CD8-positive, alpha-beta memory T cell (primary cell): Measurements from ENCODE around the gene SCN8A. TPM values are rescaled to one million over a fixed set of nuclear protein-coding genes. Genes with fewer than 3 reads are reported as not detected.

Source experiments
- CTCF ChIA-PET: fragments of 350-600 bp; sonication (Branson Sonifier 250); formaldehyde crosslinking; loops from one replicate; lab custom pipeline; 2021; ENCODE audit warnings: antibody characterized with exemption; lab: Charles Lee
- POLR2A ChIA-PET: fragments of 350-600 bp; sonication (Branson Sonifier 250); formaldehyde crosslinking; loops from one replicate; lab custom pipeline; 2021; ENCODE audit warnings: antibody characterized with exemption; lab: Charles Lee
- DNase-seq, 5 donors: peaks; one replicate each; pipeline versions ENCODE4 v3.0.0 to v3.0.0-alpha.2; 2020 to 2022; ENCODE audit warnings: mixed read lengths in 1 of 5
- H3K27ac ChIP-seq: one replicate; pipeline ENCODE4 v1.7.0; 2013; ENCODE audit warnings: low read depth, mild to moderate bottlenecking, low read length, moderate library complexity
- H3K27me3 ChIP-seq: 2 replicates; pipeline ENCODE4 v1.7.0; 2013; ENCODE audit warnings: low read length, mild to moderate bottlenecking; ENCODE audit not compliant: insufficient read depth, poor library complexity, severe bottlenecking
- H3K36me3 ChIP-seq: 2 replicates; pipeline ENCODE4 v1.7.0; 2013; ENCODE audit warnings: mild to moderate bottlenecking, low read length, moderate library complexity; ENCODE audit not compliant: insufficient read depth
- H3K4me1 ChIP-seq: 2 replicates; pipeline ENCODE4 v1.7.0; 2013; ENCODE audit warnings: mild to moderate bottlenecking, low read length, moderate library complexity; ENCODE audit not compliant: insufficient read depth
- H3K4me3 ChIP-seq: 2 replicates; pipeline ENCODE4 v1.7.0; 2013; ENCODE audit warnings: mild to moderate bottlenecking, low read length
- H3K9me3 ChIP-seq: 2 replicates; pipeline ENCODE4 v1.7.0; 2013; ENCODE audit warnings: mild to moderate bottlenecking, low read length
- H3K27ac Mint-ChIP-seq, 8 donors: one replicate each; pipeline ENCODE4 v1.8.0; 2020 to 2021; ENCODE audit warnings: mixed read lengths in 8 of 8, mild to moderate bottlenecking in 6 of 8, inconsistent platforms in 3 of 8, moderate library complexity in 3 of 8
- H3K27me3 Mint-ChIP-seq, 2 donors: one replicate each; pipeline ENCODE4 v1.8.0; 2020 to 2021; ENCODE audit warnings: mixed read lengths in 2 of 2, mild to moderate bottlenecking in 1 of 2, moderate library complexity in 1 of 2
- H3K36me3 Mint-ChIP-seq, 3 donors: one replicate each; pipeline ENCODE4 v1.8.0; 2020 to 2021; ENCODE audit warnings: mixed read lengths in 3 of 3, inconsistent platforms in 1 of 3, mild to moderate bottlenecking in 1 of 3
- H3K4me1 Mint-ChIP-seq, 3 donors: one replicate each; pipeline ENCODE4 v1.8.0; 2020 to 2021; ENCODE audit warnings: mixed read lengths in 3 of 3, inconsistent platforms in 1 of 3, mild to moderate bottlenecking in 1 of 3
- H3K4me3 Mint-ChIP-seq, 7 donors: one replicate each; pipeline ENCODE4 v1.8.0; 2020 to 2021; ENCODE audit warnings: mixed read lengths in 7 of 7, mild to moderate bottlenecking in 6 of 7, moderate library complexity in 4 of 7, inconsistent platforms in 2 of 7
- H3K9me3 Mint-ChIP-seq, 5 donors: one replicate each; pipeline ENCODE4 v1.8.0; 2020 to 2022; ENCODE audit warnings: mixed read lengths in 5 of 5, mild to moderate bottlenecking in 3 of 5, moderate library complexity in 2 of 5, inconsistent platforms in 1 of 5
- polyA plus RNA-seq: library from polyadenylated mRNA; unstranded; fragments of 300-500 nt; fragmentation: Illumina TruSeq; gene quantifications from one replicate; pipeline ENCODE4 v1.2.3, GENCODE V29; 2021
- total RNA-seq, 2 experiments: library from RNA; stranded (reverse); gene quantifications; one replicate each; pipeline ENCODE4 v1.2.3, GENCODE V29; 2021

The SCN8A gene
- total and polyA plus RNA-seq, 3 experiments from 2014 or later: 0.66 to 1.1 (median 0.83) TPM

- Histone ChIP-seq H3K4me1 (no peaks in the 10 kb centered on the region), H3K4me3 (no peak overlapping the region), H3K9me3 (no peaks in the 10 kb centered on the region), H3K27ac (no peak overlapping the region), H3K36me3 (no peaks in the 10 kb centered on the region), H3K27me3 (no peaks in the 10 kb centered on the region)
- Mint-ChIP-seq H3K4me1 (no peaks in the 10 kb centered on the region), H3K36me3 (peaks cover 0 to 2% (median 0%) of the 10 kb centered on the region in 3 donors), H3K27me3 (peaks cover 5 to 7% of the 10 kb centered on the region in 2 donors), H3K9me3 (no peaks in the 10 kb centered on the region), H3K4me3 (peak overlapping the region in 1 of 7 donors; percentile 5), H3K27ac (no peak overlapping the region)
- ChIA-PET POLR2A (no interaction called here), CTCF (no interaction called here)
- no peak for DNase-seq
These were observed 108.2 kb downstream of the SCN8A start for GRCh38 chr12:51699219-51699618.

GRCh38 chr12:51700887-51701286, 109.9 kb downstream of the SCN8A start:
- Mint-ChIP-seq H3K4me3 (no peak overlapping the region), H3K27me3 (peaks cover 5 to 7% of the 10 kb centered on the region in 2 donors), H3K4me1 (no peaks in the 10 kb centered on the region), H3K36me3 (peaks cover 0 to 2% (median 0%) of the 10 kb centered on the region in 3 donors), H3K27ac (no peak overlapping the region), H3K9me3 (no peaks in the 10 kb centered on the region)
- DNase-seq: no peak
- Histone ChIP-seq H3K9me3 (no peaks in the 10 kb centered on the region), H3K4me1 (no peaks in the 10 kb centered on the region), H3K27me3 (no peaks in the 10 kb centered on the region), H3K27ac (no peak overlapping the region), H3K4me3 (no peak overlapping the region), H3K36me3 (no peaks in the 10 kb centered on the region)
- ChIA-PET CTCF (no interaction called here), POLR2A (no interaction called here)

GRCh38 chr12:51702587-51702986, 111.6 kb downstream of the SCN8A start:
- H3K4me1 ChIP-seq: no peaks in the 10 kb centered on the region
- H3K36me3 ChIP-seq: no peaks in the 10 kb centered on the region
- H3K9me3 Mint-ChIP-seq: no peaks in the 10 kb centered on the region
- peaks cover 0 to 2% (median 0%) of the 10 kb centered on the region in 3 donors for H3K36me3 Mint-ChIP-seq
- no peaks in the 10 kb centered on the region for H3K4me1 Mint-ChIP-seq
- no peaks in the 10 kb centered on the region for H3K27me3 ChIP-seq
- ChIA-PET POLR2A (no interaction called here), CTCF (interaction anchor here (1.5 kb wide), 1 partner anchor 9 kb away, joined by 3 read pairs; no protein-coding TSS in a partner anchor)
- H3K4me3 ChIP-seq: no peak overlapping the region
- H3K27ac Mint-ChIP-seq: no peak overlapping the region
- no peak overlapping the region for H3K27ac ChIP-seq
- peaks cover 5 to 7% of the 10 kb centered on the region in 2 donors for H3K27me3 Mint-ChIP-seq
- no peak for DNase-seq
- no peak overlapping the region for H3K4me3 Mint-ChIP-seq
- no peaks in the 10 kb centered on the region for H3K9me3 ChIP-seq

DNA sequence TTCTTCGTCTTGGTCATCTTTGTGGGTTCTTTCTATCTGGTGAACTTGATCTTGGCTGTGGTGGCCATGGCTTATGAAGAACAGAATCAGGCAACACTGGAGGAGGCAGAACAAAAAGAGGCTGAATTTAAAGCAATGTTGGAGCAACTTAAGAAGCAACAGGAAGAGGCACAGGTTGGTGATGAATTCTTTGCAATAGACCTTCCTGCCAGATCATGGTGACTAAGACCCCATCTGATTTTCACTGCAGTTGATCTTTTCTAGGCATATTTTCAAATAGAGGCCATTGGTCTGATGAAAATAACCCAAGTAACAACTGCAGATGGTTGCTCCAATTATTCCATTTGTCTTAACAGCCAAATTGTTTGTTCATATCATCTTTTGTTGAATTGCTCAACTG, 114.4 kb downstream of the SCN8A start:
- H3K9me3 Mint-ChIP-seq: no peaks in the 10 kb centered on the region
- ChIA-PET POLR2A (no interaction called here), CTCF (no interaction called here)
- H3K27ac Mint-ChIP-seq: no peak overlapping the region
- no peaks in the 10 kb centered on the region for H3K36me3 Mint-ChIP-seq
- Histone ChIP-seq H3K4me3 (no peak overlapping the region), H3K36me3 (no peaks in the 10 kb centered on the region), H3K9me3 (no peaks in the 10 kb centered on the region), H3K4me1 (no peaks in the 10 kb centered on the region), H3K27ac (no peak overlapping the region), H3K27me3 (no peaks in the 10 kb centered on the region)
- H3K4me1 Mint-ChIP-seq: no peaks in the 10 kb centered on the region
- no peaks in the 10 kb centered on the region for H3K27me3 Mint-ChIP-seq
- no peak for DNase-seq
- H3K4me3 Mint-ChIP-seq: no peak overlapping the region

DNA sequence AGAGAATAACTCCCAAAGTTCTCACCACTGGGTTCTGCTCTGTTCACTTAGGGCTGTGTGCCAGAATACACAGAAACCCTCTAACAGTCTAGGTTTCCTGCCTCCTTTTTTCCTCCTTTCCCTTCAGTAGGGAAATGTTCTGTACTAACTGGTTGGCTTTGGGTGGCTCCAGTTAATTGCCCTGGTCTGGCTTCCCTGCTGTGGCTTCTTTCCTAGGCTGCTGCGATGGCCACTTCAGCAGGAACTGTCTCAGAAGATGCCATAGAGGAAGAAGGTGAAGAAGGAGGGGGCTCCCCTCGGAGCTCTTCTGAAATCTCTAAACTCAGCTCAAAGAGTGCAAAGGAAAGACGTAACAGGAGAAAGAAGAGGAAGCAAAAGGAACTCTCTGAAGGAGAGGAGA, 115.2 kb downstream of the SCN8A start:
- no peak overlapping the region for H3K4me3 Mint-ChIP-seq
- no peak overlapping the region for H3K27ac Mint-ChIP-seq
- H3K4me3 ChIP-seq: no peak overlapping the region
- no peak for DNase-seq
- ChIA-PET CTCF (no interaction called here), POLR2A (no interaction called here)
- H3K27ac ChIP-seq: no peak overlapping the region
- H3K4me1 Mint-ChIP-seq: no peaks in the 10 kb centered on the region
- no peaks in the 10 kb centered on the region for H3K36me3 ChIP-seq
- H3K9me3 ChIP-seq: no peaks in the 10 kb centered on the region
- no peaks in the 10 kb centered on the region for H3K27me3 ChIP-seq
- no peaks in the 10 kb centered on the region for H3K9me3 Mint-ChIP-seq
- H3K36me3 Mint-ChIP-seq: no peaks in the 10 kb centered on the region
- H3K4me1 ChIP-seq: no peaks in the 10 kb centered on the region
- peaks cover 0 to 3% of the 10 kb centered on the region in 2 donors for H3K27me3 Mint-ChIP-seq

DNA sequence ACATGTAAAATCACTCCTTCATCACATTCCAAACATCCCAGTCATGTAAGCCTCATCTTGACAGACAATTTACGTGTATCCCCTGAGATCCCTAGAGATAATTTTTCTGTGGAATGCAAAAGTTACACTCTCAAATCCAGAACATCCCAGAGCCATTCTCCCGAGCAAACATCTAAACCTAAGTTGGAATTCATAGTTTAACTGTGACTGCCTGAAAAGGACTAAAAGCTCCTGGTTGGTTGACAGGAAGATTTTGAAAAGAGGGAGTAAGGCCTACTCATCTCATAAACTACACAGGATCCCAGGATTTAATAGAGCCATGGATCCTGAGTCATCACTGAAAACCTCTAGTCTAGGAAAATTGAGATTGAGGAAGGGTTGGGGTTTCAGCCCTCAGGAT, 123.6 kb downstream of the SCN8A start:
- H3K27ac Mint-ChIP-seq: no peak overlapping the region
- H3K4me1 Mint-ChIP-seq: no peaks in the 10 kb centered on the region

GRCh38 chr12:51717326-51717925, 126.4 kb downstream of the SCN8A start:
- CTCF ChIA-PET: no interaction called here

More for the DNA sequence above, 123.6 kb downstream of the SCN8A start:
- CTCF ChIA-PET: no interaction called here
- no peak overlapping the region for H3K4me3 ChIP-seq
- no peaks in the 10 kb centered on the region for H3K27me3 ChIP-seq
- DNase-seq: no peak
- H3K36me3 ChIP-seq: no peaks in the 10 kb centered on the region
- no peaks in the 10 kb centered on the region for H3K4me1 ChIP-seq
- no peak overlapping the region for H3K4me3 Mint-ChIP-seq
- no peak overlapping the region for H3K27ac ChIP-seq
- H3K9me3 Mint-ChIP-seq: no peaks in the 10 kb centered on the region
- POLR2A ChIA-PET: no interaction called here
- H3K36me3 Mint-ChIP-seq: peaks cover 0 to 4% (median 0%) of the 10 kb centered on the region in 3 donors
- H3K9me3 ChIP-seq: no peaks in the 10 kb centered on the region
- H3K27me3 Mint-ChIP-seq: peaks cover 4 to 35% of the 10 kb centered on the region in 2 donors

GRCh38 chr12:51721282-51721940, 130.4 kb downstream of the SCN8A start:
- no peak overlapping the region for H3K27ac Mint-ChIP-seq
- no peaks in the 10 kb centered on the region for H3K36me3 ChIP-seq
- H3K4me1 Mint-ChIP-seq: peaks cover 9 to 15% (median 9%) of the 10 kb centered on the region in 3 donors
- peak; percentile 2 to 52 (median 5) for DNase-seq
- no peak overlapping the region for H3K27ac ChIP-seq
- peaks cover 7% of the 10 kb centered on the region for H3K27me3 ChIP-seq
- H3K4me1 ChIP-seq: no peaks in the 10 kb centered on the region
- peak overlapping the region; percentile 7 to 87 (median 65) for H3K4me3 Mint-ChIP-seq
- H3K9me3 Mint-ChIP-seq: peaks cover 0 to 1% (median 0%) of the 10 kb centered on the region in 5 donors
- peaks cover 13 to 46% of the 10 kb centered on the region in 2 donors for H3K27me3 Mint-ChIP-seq
- POLR2A ChIA-PET: no interaction called here
- no peak overlapping the region for H3K4me3 ChIP-seq
- no peaks in the 10 kb centered on the region for H3K36me3 Mint-ChIP-seq
- CTCF ChIA-PET: no interaction called here
- no peaks in the 10 kb centered on the region for H3K9me3 ChIP-seq

More at GRCh38 chr12:51717326-51717925, 126.4 kb downstream of the SCN8A start:
- Mint-ChIP-seq H3K9me3 (peaks cover 0 to 1% (median 0%) of the 10 kb centered on the region in 5 donors), H3K4me3 (no peak overlapping the region), H3K36me3 (peaks cover 0 to 2% (median 0%) of the 10 kb centered on the region in 3 donors), H3K27me3 (peaks cover 11 to 44% of the 10 kb centered on the region in 2 donors), H3K4me1 (peaks cover 9 to 15% (median 9%) of the 10 kb centered on the region in 3 donors), H3K27ac (no peak overlapping the region)
- H3K27ac ChIP-seq: no peak overlapping the region
- POLR2A ChIA-PET: no interaction called here
- H3K27me3 ChIP-seq: peaks cover 5% of the 10 kb centered on the region
- no peaks in the 10 kb centered on the region for H3K9me3 ChIP-seq
- no peaks in the 10 kb centered on the region for H3K36me3 ChIP-seq
- H3K4me3 ChIP-seq: no peak overlapping the region
- DNase-seq: no peak
- no peaks in the 10 kb centered on the region for H3K4me1 ChIP-seq
